Activated CD4-positive, alpha-beta T cell treated with anti-CD3 and anti-CD28 coated beads, Interleukin-2, amount 50 U/mL, for 16 hours (primary cell): ENCODE results near the gene UBXN7.
"Not testable (repeated sequence)": the region's sequence is repeated elsewhere in the genome, so short reads cannot be mapped to it uniquely, and the experiment has no call there.

Source experiments
- DNase-seq: peaks from one replicate; pipeline ENCODE4 v3.0.0-alpha.2; 2020

Gene UBXN7

GRCh38 chr3:196314597-196314996, 117.6 kb downstream of the UBXN7 start:
- no peak for DNase-seq

GRCh38 chr3:196314086-196314485, 118.1 kb downstream of the UBXN7 start:
- DNase-seq = not testable (repeated sequence)

GRCh38 chr3:196302960-196303359, 129.3 kb downstream of the UBXN7 start:
- not testable (repeated sequence) for DNase-seq

- DNase-seq = not testable (repeated sequence)
These were observed 129.7 kb downstream of the UBXN7 start for GRCh38 chr3:196302551-196302950.

GRCh38 chr3:196298521-196298920, 133.7 kb downstream of the UBXN7 start:
- DNase-seq = no peak
